Skin epidermis (tissue), 12 donors: Measurements from ENCODE around the gene SGF29.
"Not testable (repeated sequence)": the region's sequence is repeated elsewhere in the genome, so short reads cannot be mapped to it uniquely, and the experiment has no call there.

Experiments used
- H3K27ac ChIP-seq, 21 experiments: fragments of 200-600 bp; sonication (generic) in 11 of 21; one replicate each; pipeline ENCODE4 v1.5.0; 2020; ENCODE audit warnings: mild to moderate bottlenecking in 3 of 21, inconsistent platforms in 2 of 21, moderate library complexity in 2 of 21
- H3K4me3 ChIP-seq, 7 experiments: fragments of 200-600 bp; sonication (generic) in 2 of 7; one replicate each; pipeline ENCODE4 v1.5.0; 2020; ENCODE audit warnings: inconsistent platforms in 2 of 7, mild to moderate bottlenecking in 2 of 7, moderate library complexity in 1 of 7

The SGF29 gene

DNA sequence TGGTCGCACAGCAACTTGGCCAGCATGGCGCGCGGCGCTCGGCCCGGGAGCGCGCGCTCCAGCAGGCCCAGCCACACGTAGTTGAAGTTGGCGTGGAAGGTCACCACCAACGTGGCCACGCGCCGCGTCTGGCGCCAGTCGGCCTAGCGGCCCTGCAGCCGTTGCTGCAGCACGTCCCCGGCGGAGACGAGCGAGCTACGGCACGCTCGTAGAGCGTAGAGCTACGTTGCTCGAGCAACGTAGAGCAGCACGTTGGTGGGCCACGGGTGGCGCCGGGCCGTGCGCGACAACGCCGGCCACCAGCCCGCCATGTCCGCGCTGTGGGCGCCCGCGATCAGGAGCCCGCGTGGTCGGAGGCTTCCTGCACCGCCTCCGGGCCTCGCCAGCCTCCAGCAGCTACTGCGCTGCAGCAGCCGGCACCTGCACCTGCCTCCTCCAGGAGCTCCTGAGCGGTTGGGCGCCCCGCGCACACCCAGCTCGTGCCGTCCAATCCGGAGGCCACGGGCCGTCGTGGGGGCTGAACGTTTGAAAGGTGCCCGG is 69.5 kb downstream of the SGF29 start:
- peak overlapping the region in 6 of 21 experiments; percentile 0 to 62 (median 36) for H3K27ac ChIP-seq
- peak overlapping the region; percentile 21 to 56 (median 42) for H3K4me3 ChIP-seq

- not testable (repeated sequence) for H3K4me3 ChIP-seq, H3K27ac ChIP-seq
Measured at GRCh38 chr16:28630905-28631304, 77.2 kb downstream of the SGF29 start.

GRCh38 chr16:28636093-28636823 is 82.5 kb downstream of the SGF29 start:
- peak overlapping the region in 2 of 21 experiments; percentile 22 to 50 for H3K27ac ChIP-seq
- H3K4me3 ChIP-seq: not testable (repeated sequence)

DNA sequence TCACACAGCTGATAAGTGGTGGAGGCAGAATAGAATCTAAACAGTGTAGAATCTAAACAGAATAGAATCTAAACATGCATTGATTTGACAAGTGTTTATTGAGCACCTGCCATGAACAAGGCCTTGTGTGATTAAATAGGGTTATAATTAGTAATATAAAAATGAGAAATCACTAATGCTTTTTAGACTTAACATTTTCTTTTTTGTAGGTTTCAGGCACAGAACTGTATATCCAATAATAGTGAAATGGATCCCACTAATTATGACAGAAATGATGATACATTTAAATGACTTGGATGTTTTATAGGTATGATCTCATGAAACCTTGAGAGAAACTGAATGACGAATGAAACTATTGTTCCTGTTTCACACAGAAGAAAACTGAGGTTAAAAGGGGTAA is 84.0 kb downstream of the SGF29 start, which contains the start of gene NPIPB8:
NPIPB8 (plus strand) TSS at position 301 of the 400 bp plus-strand sequence. CDS start 296 bp downstream, outside the sequence.
- not testable (repeated sequence) for H3K27ac ChIP-seq, H3K4me3 ChIP-seq

- H3K4me3 ChIP-seq, H3K27ac ChIP-seq: not testable (repeated sequence)
Measured at GRCh38 chr16:28638359-28638758, 84.6 kb downstream of the SGF29 start.

GRCh38 chr16:28639959-28640358 is 86.2 kb downstream of the SGF29 start:
- H3K27ac ChIP-seq, H3K4me3 ChIP-seq: not testable (repeated sequence)
